GM18526 (cell line): ENCODE measurements around the gene ATXN1.

ENCODE experiments used
- POLR2A ChIP-seq: IDR thresholded peaks from 3 replicates; pipeline ENCODE4 v1.6.1; 2011; ENCODE audit not compliant: insufficient read length; ENCODE audit errors: extremely low read depth

The ATXN1 gene

GRCh38 chr6:16511040-16511660 is 250.1 kb downstream of the ATXN1 start:
- no peak for TF ChIP-seq POLR2A

GRCh38 chr6:16510245-16510644 is 251.0 kb downstream of the ATXN1 start:
- no peak for TF ChIP-seq POLR2A

- TF ChIP-seq POLR2A: no peak
Observed at GRCh38 chr6:16508959-16509358, 252.3 kb downstream of the ATXN1 start.

GRCh38 chr6:16505711-16506357 is 255.4 kb downstream of the ATXN1 start:
- TF ChIP-seq POLR2A: no peak

GRCh38 chr6:16504609-16505008 is 256.7 kb downstream of the ATXN1 start:
- TF ChIP-seq POLR2A: no peak

GRCh38 chr6:16503970-16504415 is 257.3 kb downstream of the ATXN1 start:
- TF ChIP-seq POLR2A: no peak

GRCh38 chr6:16503241-16503775 is 258.0 kb downstream of the ATXN1 start:
- TF ChIP-seq POLR2A: no peak

- TF ChIP-seq POLR2A: no peak
Observed at GRCh38 chr6:16498957-16499356, 262.3 kb downstream of the ATXN1 start.

- no peak for TF ChIP-seq POLR2A
Observed at GRCh38 chr6:16498237-16498636, 263.0 kb downstream of the ATXN1 start.

- no peak for TF ChIP-seq POLR2A
Observed at GRCh38 chr6:16496991-16497801, 264.1 kb downstream of the ATXN1 start.

GRCh38 chr6:16496210-16496609 is 265.1 kb downstream of the ATXN1 start:
- no peak for TF ChIP-seq POLR2A

GRCh38 chr6:16494793-16495192 is 266.5 kb downstream of the ATXN1 start:
- no peak for TF ChIP-seq POLR2A

- no peak for TF ChIP-seq POLR2A
Observed at GRCh38 chr6:16493802-16494201, 267.5 kb downstream of the ATXN1 start.

- no peak for TF ChIP-seq POLR2A
Observed at GRCh38 chr6:16493112-16493511, 268.1 kb downstream of the ATXN1 start.

GRCh38 chr6:16491666-16492313 is 269.5 kb downstream of the ATXN1 start:
- TF ChIP-seq POLR2A: no peak
